Endothelial cell of umbilical vein (primary cell): ENCODE results near the gene HCRTR2. TPM values are rescaled to one million over a fixed set of nuclear protein-coding genes. Genes with fewer than 3 reads are reported as not detected.

Source experiments
- BruUV-seq: library from RNA; stranded (reverse); fragments of 400-500 nt; replicated peaks from 2 replicates; lab custom pipeline; 2021; lab: Mats Ljungman, UMichigan
- CTCF ChIA-PET: fragments of 300-600, 350-600 bp; sonication (Branson Sonifier 250); formaldehyde crosslinking; loops from one replicate; lab custom pipeline; 2021; ENCODE audit warnings: antibody characterized with exemption, inconsistent platforms; lab: Charles Lee
- POLR2A ChIA-PET: fragments of 300-600, 350-600 bp; sonication (Branson Sonifier 250); formaldehyde crosslinking; loops from one replicate; lab custom pipeline; 2021; ENCODE audit warnings: antibody characterized with exemption, inconsistent platforms; lab: Charles Lee
- DNase-seq: peaks from one replicate; pipeline ENCODE4 v3.0.0-alpha.2; 2011; ENCODE audit warnings: low read depth, low spot score
- FAIRE-seq: peaks from 2 replicates; lab custom pipeline; 2011; peaks lifted over from hg19 to GRCh38; lab: Jason Lieb, UNC
- H2AFZ ChIP-seq: 2 replicates; pipeline ENCODE4 v1.6.0; 2012; ENCODE audit warnings: low read depth, low read length, control low read depth, inconsistent platforms
- H3K27ac ChIP-seq: 2 replicates; pipeline ENCODE4 v1.5.1; 2011; ENCODE audit warnings: low read depth, mild to moderate bottlenecking, control low read depth, low read length, moderate library complexity; ENCODE audit not compliant: insufficient read depth
- H3K27me3 ChIP-seq, 2 experiments: 2 replicates each; pipeline versions ENCODE4 v1.6.0 to v1.6.1; 2011; ENCODE audit warnings: low read length in 2 of 2, mixed read lengths in 1 of 2; ENCODE audit not compliant: control insufficient read depth in 2 of 2, insufficient read depth in 2 of 2
- H3K36me3 ChIP-seq, 2 experiments: 2 replicates in 1 of 2; 3 replicates in 1 of 2; pipeline ENCODE4 v1.5.1; 2011; ENCODE audit warnings: low read length in 2 of 2, mild to moderate bottlenecking in 1 of 2, moderate library complexity in 1 of 2; ENCODE audit not compliant: control insufficient read depth in 2 of 2, insufficient read depth in 2 of 2; ENCODE audit errors: extremely low read depth in 1 of 2
- H3K4me1 ChIP-seq: 3 replicates; pipeline ENCODE4 v1.5.1; 2011; ENCODE audit warnings: mild to moderate bottlenecking, low read length; ENCODE audit not compliant: control insufficient read depth, insufficient read depth; ENCODE audit errors: extremely low read depth
- H3K4me2 ChIP-seq: 2 replicates; pipeline ENCODE4 v1.6.1; 2011; ENCODE audit warnings: low read length, control low read depth, mixed read lengths; ENCODE audit not compliant: insufficient read depth
- H3K4me3 ChIP-seq, 3 experiments: fragments of 200-600 bp in 1 of 3; sonication (generic), shearing (Covaris generic) in 1 of 3; replicated peaks in 1 of 3; 2 replicates each; pipeline ENCODE4 v1.5.1; 2011 to 2016; ENCODE audit warnings: control low read depth in 3 of 3, low read length in 3 of 3, mild to moderate bottlenecking in 2 of 3, inconsistent platforms in 1 of 3, low read depth in 1 of 3, moderate library complexity in 1 of 3; ENCODE audit not compliant: insufficient read depth in 1 of 3
- H3K79me2 ChIP-seq: 2 replicates; pipeline ENCODE4 v1.6.0; 2012; ENCODE audit warnings: low read length, inconsistent platforms; ENCODE audit not compliant: control insufficient read depth, insufficient read depth
- H3K9ac ChIP-seq: replicated peaks from 2 replicates; pipeline ENCODE3; 2011; ENCODE audit warnings: low read length, control low read depth; ENCODE audit not compliant: insufficient read depth; ENCODE audit errors: extremely low read depth
- H3K9me1 ChIP-seq: replicated peaks from 3 replicates; pipeline ENCODE4 v1.6.0; 2011; ENCODE audit warnings: mild to moderate bottlenecking, low read length; ENCODE audit not compliant: control insufficient read depth, insufficient read depth; ENCODE audit errors: extremely low read depth
- H3K9me3 ChIP-seq: replicated peaks from 2 replicates; pipeline ENCODE4 v1.5.1; 2012; ENCODE audit warnings: low read length, inconsistent platforms; ENCODE audit not compliant: control insufficient read depth, insufficient read depth
- H4K20me1 ChIP-seq: replicated peaks from 2 replicates; pipeline ENCODE3; 2011; ENCODE audit warnings: mild to moderate bottlenecking, low read length; ENCODE audit not compliant: control insufficient read depth, insufficient read depth; ENCODE audit errors: extremely low read depth
- EZH2 ChIP-seq: IDR thresholded peaks from 2 replicates; pipeline ENCODE4 v1.6.1; 2012; ENCODE audit warnings: borderline replicate concordance, low read depth, mild to moderate bottlenecking, moderate library complexity, low read length, inconsistent platforms; ENCODE audit not compliant: severe bottlenecking
- FOS ChIP-seq: IDR thresholded peaks from 2 replicates; pipeline ENCODE4 v1.6.1; 2011; ENCODE audit warnings: mild to moderate bottlenecking, low read length, moderate library complexity, borderline replicate concordance; ENCODE audit not compliant: insufficient read depth
- GATA2 ChIP-seq: IDR thresholded peaks from 2 replicates; pipeline ENCODE4 v1.7.0; 2011; ENCODE audit warnings: low read depth, mild to moderate bottlenecking, moderate library complexity, mixed read lengths, low read length; ENCODE audit not compliant: insufficient read length, insufficient read depth
- JUN ChIP-seq: IDR thresholded peaks from 2 replicates; pipeline ENCODE4 v1.6.1; 2011; ENCODE audit warnings: borderline replicate concordance, low read depth; ENCODE audit not compliant: insufficient read length, insufficient read depth
- MYC ChIP-seq: IDR thresholded peaks from one replicate; pipeline ENCODE4 v1.6.1; 2011; ENCODE audit warnings: mild to moderate bottlenecking, low read depth, low read length
- POLR2A ChIP-seq: IDR thresholded peaks from 2 replicates; pipeline ENCODE4 v1.6.1; 2012; ENCODE audit warnings: low read depth, mild to moderate bottlenecking, control low read depth, low read length
- POLR2AphosphoS5 ChIP-seq: IDR thresholded peaks from 2 replicates; pipeline ENCODE4 v1.6.1; 2012; ENCODE audit warnings: low read depth, mild to moderate bottlenecking, control low read depth, low read length, moderate library complexity; ENCODE audit not compliant: insufficient read depth
- dilution Hi-C: fragments of 300-500 bp; cut with MboI; formaldehyde crosslinking; loops from one replicate; pipeline ENCODE4 v1.15.0; 2019; ENCODE audit warnings: low sequenced_read_pairs; ENCODE audit not compliant: extremely low pct_ligation_motif_present
- intact Hi-C: fragments of 100-400 bp; cut with micrococcal nuclease; formaldehyde crosslinking; loops from one replicate; pipeline ENCODE4 v1.10.0; 2022
- polyA plus RNA-seq, 4 experiments: library from polyadenylated mRNA; depleted of rRNA in 3 of 4; stranded (reverse) in 3 of 4; unstranded in 1 of 4; fragments of >200 nt; gene quantifications; 2 replicates each; pipeline versions ENCODE4 v1.2.1 to v1.2.3, GENCODE V29; 2011 to 2012; ENCODE audit warnings: missing spikeins in 1 of 4
- total RNA-seq: library from RNA; stranded (reverse); gene quantifications from 2 replicates; pipeline ENCODE4 v1.2.3, GENCODE V29; 2021
- TF ChIP-seq, protein P1 (sequence below): IDR thresholded peaks from 2 replicates; pipeline ENCODE4 v1.6.1; 2011; ENCODE audit not compliant: insufficient read depth, insufficient read length
- TF ChIP-seq, protein P2 (sequence below), 2 donors: IDR thresholded peaks; 1 replicate in 1 of 2; 2 replicates in 1 of 2; pipeline ENCODE4 v1.5.1; 2011; ENCODE audit warnings: low read length in 2 of 2, mild to moderate bottlenecking in 2 of 2, moderate library complexity in 2 of 2, control low read depth in 1 of 2, inconsistent platforms in 1 of 2, low read depth in 1 of 2; ENCODE audit not compliant: insufficient read depth in 1 of 2; ENCODE audit errors: extremely low read depth in 1 of 2

HCRTR2 gene
- total and polyA plus RNA-seq, 2 donors (not counting 3 experiments of a cell fraction or from before 2014, with no cell fraction given) = not detected

DNA sequence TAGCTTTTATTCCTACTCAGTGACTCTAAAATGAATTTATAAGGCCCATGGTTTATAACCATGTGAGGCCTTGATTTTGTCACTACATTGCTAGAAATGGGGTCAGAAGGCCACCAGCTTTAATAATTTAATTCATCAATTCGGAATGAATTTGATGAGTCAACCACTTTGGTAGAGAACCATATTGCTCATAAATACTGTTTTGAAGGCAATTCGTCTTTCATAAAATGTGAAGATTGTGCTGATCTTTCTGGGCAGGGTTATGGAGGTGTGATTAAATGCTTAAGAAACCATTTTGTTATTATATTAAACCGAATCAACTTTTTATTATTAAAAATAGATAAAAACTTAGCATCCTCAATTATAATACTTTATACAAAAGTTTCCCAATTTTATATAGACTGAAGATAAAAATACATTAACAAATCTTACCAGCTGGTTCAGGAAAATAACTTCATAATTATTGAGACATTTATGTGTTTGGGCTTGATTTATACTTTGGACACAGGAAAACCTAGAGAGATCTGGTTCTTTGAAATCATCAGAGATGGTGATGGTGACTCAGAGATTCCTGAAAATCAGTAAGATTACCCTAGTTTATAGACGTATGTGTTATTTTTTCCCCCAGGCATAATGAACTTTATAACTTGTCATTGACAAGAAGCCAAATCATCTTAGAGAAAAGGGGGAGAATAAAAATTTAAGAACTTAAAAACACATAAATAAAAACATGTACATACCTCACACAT is 10.6 kb downstream of the HCRTR2 start:
- TF ChIP-seq FOS (no peak), MYC (no peak), JUN (no peak), POLR2AphosphoS5 (no peak), EZH2 (no peak), POLR2A (no peak), GATA2 (no peak)
- TF ChIP-seq, protein P1, sequence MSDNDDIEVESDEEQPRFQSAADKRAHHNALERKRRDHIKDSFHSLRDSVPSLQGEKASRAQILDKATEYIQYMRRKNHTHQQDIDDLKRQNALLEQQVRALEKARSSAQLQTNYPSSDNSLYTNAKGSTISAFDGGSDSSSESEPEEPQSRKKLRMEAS = no peak
- TF ChIP-seq, protein P2, sequence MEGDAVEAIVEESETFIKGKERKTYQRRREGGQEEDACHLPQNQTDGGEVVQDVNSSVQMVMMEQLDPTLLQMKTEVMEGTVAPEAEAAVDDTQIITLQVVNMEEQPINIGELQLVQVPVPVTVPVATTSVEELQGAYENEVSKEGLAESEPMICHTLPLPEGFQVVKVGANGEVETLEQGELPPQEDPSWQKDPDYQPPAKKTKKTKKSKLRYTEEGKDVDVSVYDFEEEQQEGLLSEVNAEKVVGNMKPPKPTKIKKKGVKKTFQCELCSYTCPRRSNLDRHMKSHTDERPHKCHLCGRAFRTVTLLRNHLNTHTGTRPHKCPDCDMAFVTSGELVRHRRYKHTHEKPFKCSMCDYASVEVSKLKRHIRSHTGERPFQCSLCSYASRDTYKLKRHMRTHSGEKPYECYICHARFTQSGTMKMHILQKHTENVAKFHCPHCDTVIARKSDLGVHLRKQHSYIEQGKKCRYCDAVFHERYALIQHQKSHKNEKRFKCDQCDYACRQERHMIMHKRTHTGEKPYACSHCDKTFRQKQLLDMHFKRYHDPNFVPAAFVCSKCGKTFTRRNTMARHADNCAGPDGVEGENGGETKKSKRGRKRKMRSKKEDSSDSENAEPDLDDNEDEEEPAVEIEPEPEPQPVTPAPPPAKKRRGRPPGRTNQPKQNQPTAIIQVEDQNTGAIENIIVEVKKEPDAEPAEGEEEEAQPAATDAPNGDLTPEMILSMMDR (IDR thresholded peaks at IDR 0.05; ENCODE audit: extremely low read depth in 1 of 2, insufficient read depth in 1 of 2, low read depth in 1 of 2, low read length in 2 of 2) = no peak
- FAIRE-seq (no peak), DNase-seq (no peak)
- POLR2A ChIA-PET = no interaction called here
- Histone ChIP-seq H3K4me2 (no peak overlapping the region), H3K79me2 (no peaks in the 10 kb centered on the region), H3K27me3 (no peaks in the 10 kb centered on the region), H3K9ac (no peak overlapping the region), H3K27ac (no peak overlapping the region), H4K20me1 (no peaks in the 10 kb centered on the region), H3K9me3 (no peaks in the 10 kb centered on the region), H3K4me3 (no peak overlapping the region), H2AFZ (no peak overlapping the region), H3K4me1 (no peaks in the 10 kb centered on the region), H3K9me1 (no peaks in the 10 kb centered on the region), H3K36me3 (no peaks in the 10 kb centered on the region)
- dilution Hi-C loops = no loop called here
- CTCF ChIA-PET = interaction anchor here (1.0 kb wide), 1 partner anchor 15 kb away, joined by 5 read pairs; no protein-coding TSS in a partner anchor
- intact Hi-C loops = no loop called here
- BruUV-seq = no TSS peak
